GM12892 (cell line): ENCODE results near the gene ESYT1.

Experiments
- POLR2A ChIP-seq: IDR thresholded peaks from 2 replicates; pipeline ENCODE4 v1.6.1; 2011; ENCODE audit warnings: low read depth, low read length, control low read depth
- POLR2AphosphoS5 ChIP-seq: IDR thresholded peaks from 2 replicates; pipeline ENCODE4 v1.6.1; 2011; ENCODE audit warnings: low read depth, low read length, control low read depth

DNA sequence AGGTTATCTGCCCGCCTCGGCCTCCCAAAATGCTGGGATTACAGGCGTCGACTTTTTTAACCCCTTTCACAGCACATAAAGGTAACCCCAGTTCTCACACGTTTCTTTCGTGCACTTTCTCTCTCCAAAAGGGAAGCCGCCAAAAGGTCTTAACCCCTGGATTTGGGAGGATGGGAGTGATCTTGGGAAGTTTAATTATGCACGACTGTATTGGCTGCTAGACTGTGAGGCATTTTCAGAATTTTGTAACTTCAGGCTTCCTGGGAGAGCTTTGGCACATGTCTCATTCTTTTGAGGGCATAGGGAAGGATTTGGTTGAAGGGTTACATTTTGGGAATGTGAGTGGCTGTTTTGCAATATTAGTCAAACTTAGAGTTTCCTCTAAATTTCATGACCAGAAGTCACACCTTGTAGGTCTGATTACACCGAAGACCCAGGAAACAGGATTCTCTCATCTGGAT is 62.7 kb downstream of the ESYT1 start:
- TF ChIP-seq POLR2A: no peak
- no peak for TF ChIP-seq POLR2AphosphoS5
